Liver (tissue), 9 donors: ENCODE data around the gene IFT27. TPM values are rescaled to one million over a fixed set of nuclear protein-coding genes. Genes with fewer than 3 reads are reported as not detected.

Experiments used
- DNase-seq: peaks from one replicate; pipeline ENCODE4 v3.0.0-alpha.2; 2017; ENCODE audit warnings: low spot score
- H3K27ac ChIP-seq, 2 donors: one replicate each; pipeline ENCODE4 v1.7.0; 2013; ENCODE audit warnings: inconsistent platforms in 2 of 2, low read length in 2 of 2, control low read depth in 1 of 2, low read depth in 1 of 2, mild to moderate bottlenecking in 1 of 2
- H3K27me3 ChIP-seq, 4 donors: one replicate each; pipeline versions ENCODE4 v1.6.1 to v1.7.0; 2013; ENCODE audit warnings: low read length in 3 of 4, inconsistent platforms in 1 of 4, mild to moderate bottlenecking in 1 of 4, moderate library complexity in 1 of 4; ENCODE audit not compliant: control insufficient read depth in 4 of 4, insufficient read depth in 4 of 4
- H3K36me3 ChIP-seq, 4 donors: one replicate each; pipeline versions ENCODE4 v1.6.1 to v1.7.0; 2013; ENCODE audit warnings: low read length in 3 of 4, mild to moderate bottlenecking in 3 of 4, low read depth in 1 of 4, moderate library complexity in 1 of 4; ENCODE audit not compliant: control insufficient read depth in 4 of 4, insufficient read depth in 3 of 4
- H3K4me1 ChIP-seq, 4 donors: one replicate each; pipeline versions ENCODE4 v1.6.1 to v1.7.0; 2013; ENCODE audit warnings: low read length in 3 of 4, mild to moderate bottlenecking in 3 of 4, moderate library complexity in 1 of 4; ENCODE audit not compliant: control insufficient read depth in 4 of 4, insufficient read depth in 4 of 4
- H3K4me3 ChIP-seq, 3 donors: one replicate each; pipeline versions ENCODE4 v1.6.1 to v1.7.0; 2013; ENCODE audit warnings: low read length in 3 of 3, control low read depth in 1 of 3, low read depth in 1 of 3, mild to moderate bottlenecking in 1 of 3
- H3K9ac ChIP-seq, 2 donors: one replicate each; pipeline ENCODE4 v1.7.0; 2013; ENCODE audit warnings: low read length in 2 of 2, mild to moderate bottlenecking in 2 of 2, moderate library complexity in 2 of 2, control low read depth in 1 of 2, low read depth in 1 of 2
- H3K9me3 ChIP-seq, 4 donors: one replicate each; pipeline versions ENCODE4 v1.6.1 to v1.7.0; 2013; ENCODE audit warnings: low read length in 3 of 4; ENCODE audit not compliant: control insufficient read depth in 4 of 4
- ATF3 ChIP-seq: IDR thresholded peaks from 2 replicates; pipeline ENCODE4 v1.6.1; 2016; ENCODE audit warnings: antibody characterized with exemption
- CTCF ChIP-seq: fragments of 150-350 bp; IDR thresholded peaks from 2 replicates; pipeline ENCODE4 v1.5.1; 2017; ENCODE audit warnings: improper control_type of control experiment, low read depth, low read length; ENCODE audit not compliant: missing input control
- FOXA1 ChIP-seq: IDR thresholded peaks from 2 replicates; pipeline ENCODE4 v1.6.1; 2016; ENCODE audit warnings: antibody characterized with exemption
- FOXA2 ChIP-seq: IDR thresholded peaks from 2 replicates; pipeline ENCODE4 v1.6.1; 2016; ENCODE audit warnings: antibody characterized with exemption
- HNF4A ChIP-seq, 2 donors: conservative IDR thresholded peaks; 2 replicates each; pipeline ENCODE4 v1.6.1; 2016; ENCODE audit warnings: antibody characterized with exemption in 2 of 2, mild to moderate bottlenecking in 2 of 2
- HNF4G ChIP-seq: IDR thresholded peaks from 2 replicates; pipeline ENCODE4 v1.6.1; 2016; ENCODE audit warnings: antibody characterized with exemption
- JUND ChIP-seq, 2 donors: IDR thresholded peaks; 2 replicates each; pipeline ENCODE4 v1.6.1; 2016; ENCODE audit warnings: antibody characterized with exemption in 2 of 2
- MAX ChIP-seq: IDR thresholded peaks from 2 replicates; pipeline ENCODE4 v1.6.1; 2016; ENCODE audit warnings: antibody characterized with exemption
- NR2F2 ChIP-seq: IDR thresholded peaks from 2 replicates; pipeline ENCODE4 v1.6.1; 2016; ENCODE audit warnings: antibody characterized with exemption
- REST ChIP-seq: IDR thresholded peaks from 2 replicates; pipeline ENCODE4 v1.6.1; 2016; ENCODE audit warnings: antibody characterized with exemption, mild to moderate bottlenecking
- YY1 ChIP-seq: IDR thresholded peaks from 2 replicates; pipeline ENCODE4 v1.6.1; 2016; ENCODE audit warnings: antibody characterized with exemption, mild to moderate bottlenecking
- WGBS: extraction: QIAGEN DNeasy Blood & Tissue Kit; methylation state at CpG from one replicate; pipeline ENCODE4 v1.1.7; 2013; 5-methylcytosine and 5-hydroxymethylcytosine counted together
- polyA plus RNA-seq, 2 donors: library from polyadenylated mRNA; stranded (reverse) in 1 of 2; unstranded in 1 of 2; fragments of 200-250 nt in 1 of 2; fragments of >200 nt in 1 of 2; fragmentation: Nextera tagmentation in 1 of 2; extraction: Ambion mirVana in 1 of 2; gene quantifications; one replicate each; pipeline versions ENCODE4 v1.2.1 to v1.2.3, GENCODE V29; 2013 to 2015
- total RNA-seq, 2 donors: library from RNA; depleted of rRNA; stranded (reverse); fragments of >200 nt; gene quantifications; one replicate each; pipeline ENCODE4 v1.2.3, GENCODE V29; 2014
- donor health status: healthy.
- donor health status: healthy.
- donor health status: healthy.
- donor health status: healthy.
- donor health status: healthy.

The IFT27 gene
- total and polyA plus RNA-seq, 4 donors: 7.2 to 12.4 (median 9.6) TPM

GRCh38 chr22:36741204-36741793 is 34.6 kb downstream of the IFT27 start:
- TF ChIP-seq JUND (IDR thresholded peaks at IDR 0.05): no peak
- TF ChIP-seq FOXA1: no peak
- TF ChIP-seq REST: no peak
- TF ChIP-seq FOXA2: no peak
- TF ChIP-seq HNF4A (conservative IDR thresholded peaks at IDR 0.05): no peak
- TF ChIP-seq YY1: no peak
- TF ChIP-seq HNF4G: no peak
- TF ChIP-seq NR2F2: no peak
- TF ChIP-seq ATF3: no peak
- H3K27me3 ChIP-seq: no peaks in the 10 kb centered on the region
- no peaks in the 10 kb centered on the region for H3K36me3 ChIP-seq
- no peak overlapping the region for H3K4me3 ChIP-seq
- no peak overlapping the region for H3K9ac ChIP-seq
- H3K27ac ChIP-seq: no peak overlapping the region
- peaks cover 2 to 5% (median 4%) of the 10 kb centered on the region in 4 donors for H3K9me3 ChIP-seq
- H3K4me1 ChIP-seq: no peaks in the 10 kb centered on the region
- DNase-seq: no peak
- WGBS: 79% methylated on average over 8 of the region's 8 CpGs

GRCh38 chr22:36740716-36741115 is 35.2 kb downstream of the IFT27 start:
- Histone ChIP-seq H3K4me3 (no peak overlapping the region), H3K36me3 (no peaks in the 10 kb centered on the region), H3K27me3 (no peaks in the 10 kb centered on the region), H3K27ac (no peak overlapping the region), H3K9ac (no peak overlapping the region), H3K9me3 (peaks cover 2 to 5% (median 4%) of the 10 kb centered on the region in 4 donors), H3K4me1 (no peaks in the 10 kb centered on the region)
- no peak for DNase-seq
- WGBS: 70% methylated on average over 4 of the region's 4 CpGs
- TF ChIP-seq REST: no peak
- no peak for TF ChIP-seq MAX
- no peak for TF ChIP-seq JUND (IDR thresholded peaks at IDR 0.05)
- TF ChIP-seq CTCF: no peak
